ENCODE data around the gene UBE2E2. TPM values are rescaled to one million over a fixed set of nuclear protein-coding genes. Genes with fewer than 3 reads are reported as not detected.

UBE2E2 gene
- total RNA-seq, 1 donor from 2014 or later: 85.2 TPM

DNA sequence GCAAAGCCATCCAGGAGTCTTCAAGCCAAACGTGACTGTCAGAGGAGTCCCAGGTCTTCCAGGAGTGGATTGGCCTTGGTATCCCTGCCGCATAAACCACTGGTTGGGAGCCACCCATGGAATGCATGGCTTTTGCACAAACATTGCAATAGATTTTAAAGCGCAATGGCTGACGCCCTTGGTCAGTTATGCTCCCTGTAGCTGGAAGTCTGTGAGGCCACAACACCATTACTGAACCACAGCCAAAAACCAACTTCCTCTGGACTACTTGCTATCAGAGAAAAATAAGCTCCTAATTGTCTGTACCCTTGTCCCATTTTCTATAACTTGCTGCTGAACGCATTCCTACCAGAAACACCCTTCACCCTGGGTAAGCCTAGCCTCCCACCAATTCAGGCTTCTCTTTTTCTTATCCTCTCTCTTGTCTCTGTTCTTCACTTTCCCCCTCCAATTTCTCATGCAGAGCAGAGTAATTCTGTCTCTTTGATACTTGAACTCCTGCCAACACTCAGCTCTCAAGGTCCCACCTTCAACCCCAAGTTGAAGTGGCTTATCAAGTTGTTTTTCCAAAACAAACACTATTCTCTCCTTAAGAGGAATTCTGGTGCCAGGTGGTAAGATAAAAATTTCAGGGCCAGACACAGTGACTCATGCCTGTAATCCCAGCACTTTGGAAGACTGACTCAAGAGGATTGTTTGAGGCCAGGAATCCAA lies 426.2 kb downstream of the UBE2E2 start:
- DNase-seq (ENCODE audit: low spot score): no peak
- TF ChIP-seq CTCF (IDR thresholded peaks at IDR 0.05): no peak
- H3K36me3 Mint-ChIP-seq (ENCODE audit: low read depth): no peaks in the 10 kb centered on the region
- no peak overlapping the region for H3K4me3 Mint-ChIP-seq (ENCODE audit: unreplicated experiment)
- no peak overlapping the region for H3K27ac Mint-ChIP-seq (ENCODE audit: unreplicated experiment)
- H3K27me3 Mint-ChIP-seq (ENCODE audit: low read depth): no peaks in the 10 kb centered on the region
- peaks cover 23% of the 10 kb centered on the region for H3K4me1 Mint-ChIP-seq (ENCODE audit: low read depth)
- no peaks in the 10 kb centered on the region for H3K9me3 Mint-ChIP-seq (ENCODE audit: low read depth)

DNA sequence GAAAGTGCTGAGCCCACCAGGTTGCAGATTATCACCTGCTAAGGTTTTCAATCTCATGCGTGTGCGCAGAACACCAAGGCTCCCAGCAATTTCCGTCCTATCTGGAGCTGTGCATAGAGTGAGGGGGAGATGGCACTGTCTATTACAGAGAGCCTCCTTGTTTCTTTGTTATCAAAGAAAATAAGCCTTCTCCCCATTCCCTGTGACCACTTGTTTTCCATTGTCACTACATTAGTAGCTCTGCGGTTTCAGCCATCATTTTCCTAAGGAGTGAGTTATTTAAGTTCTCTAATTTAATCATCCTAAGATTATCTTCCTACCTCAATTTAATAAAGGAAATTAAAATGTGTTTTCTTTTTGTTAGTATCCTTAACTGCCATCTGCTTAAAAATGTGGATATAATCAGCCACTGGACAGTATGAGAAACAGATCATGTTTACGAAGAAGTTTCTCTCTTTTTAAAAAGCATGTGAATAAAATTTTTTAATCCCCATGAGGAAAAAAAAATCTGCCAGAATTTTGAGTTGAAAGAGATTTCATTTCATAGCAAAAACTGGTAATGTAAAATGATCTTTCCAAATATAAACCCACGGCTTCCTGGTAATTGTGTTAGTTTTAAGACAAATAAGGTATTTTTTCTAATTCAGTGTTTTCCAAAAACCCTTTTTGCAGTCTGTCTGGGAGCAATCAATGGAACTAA lies 430.3 kb downstream of the UBE2E2 start:
- Mint-ChIP-seq H3K36me3 (ENCODE audit: low read depth) (peaks cover 4% of the 10 kb centered on the region), H3K4me1 (ENCODE audit: low read depth) (peaks cover 23% of the 10 kb centered on the region), H3K27ac (ENCODE audit: unreplicated experiment) (no peak overlapping the region), H3K9me3 (ENCODE audit: low read depth) (peaks cover 11% of the 10 kb centered on the region), H3K27me3 (ENCODE audit: low read depth) (no peaks in the 10 kb centered on the region), H3K4me3 (ENCODE audit: unreplicated experiment) (no peak overlapping the region)
- TF ChIP-seq CTCF (IDR thresholded peaks at IDR 0.05): no peak
- no peak for DNase-seq (ENCODE audit: low spot score)

DNA sequence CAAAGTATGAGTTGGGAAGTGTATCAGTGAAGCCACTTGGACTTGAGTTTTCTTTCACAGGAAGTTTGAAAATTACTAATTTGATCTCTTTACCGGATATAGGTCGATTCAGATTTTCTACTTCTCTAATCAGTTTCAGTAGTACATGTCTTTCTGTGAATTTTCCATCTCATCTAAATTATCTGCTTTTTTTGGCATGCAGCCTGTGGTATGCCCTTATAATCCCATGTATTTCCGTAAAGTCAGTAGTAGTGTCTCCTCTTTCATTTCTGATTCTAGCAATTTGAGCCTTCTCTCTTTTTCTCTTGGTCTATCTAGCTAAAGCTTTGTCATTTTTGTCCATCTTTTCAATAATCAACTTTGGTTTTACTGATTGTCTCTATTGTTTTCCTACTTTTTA lies 434.2 kb downstream of the UBE2E2 start:
- Mint-ChIP-seq H3K27me3 (ENCODE audit: low read depth) (no peaks in the 10 kb centered on the region), H3K4me1 (ENCODE audit: low read depth) (peaks cover 19% of the 10 kb centered on the region), H3K36me3 (ENCODE audit: low read depth) (peaks cover 4% of the 10 kb centered on the region), H3K27ac (ENCODE audit: unreplicated experiment) (no peak overlapping the region), H3K4me3 (ENCODE audit: unreplicated experiment) (no peak overlapping the region), H3K9me3 (ENCODE audit: low read depth) (peaks cover 11% of the 10 kb centered on the region)
- no peak for TF ChIP-seq CTCF (IDR thresholded peaks at IDR 0.05)
- no peak for DNase-seq (ENCODE audit: low spot score)

DNA sequence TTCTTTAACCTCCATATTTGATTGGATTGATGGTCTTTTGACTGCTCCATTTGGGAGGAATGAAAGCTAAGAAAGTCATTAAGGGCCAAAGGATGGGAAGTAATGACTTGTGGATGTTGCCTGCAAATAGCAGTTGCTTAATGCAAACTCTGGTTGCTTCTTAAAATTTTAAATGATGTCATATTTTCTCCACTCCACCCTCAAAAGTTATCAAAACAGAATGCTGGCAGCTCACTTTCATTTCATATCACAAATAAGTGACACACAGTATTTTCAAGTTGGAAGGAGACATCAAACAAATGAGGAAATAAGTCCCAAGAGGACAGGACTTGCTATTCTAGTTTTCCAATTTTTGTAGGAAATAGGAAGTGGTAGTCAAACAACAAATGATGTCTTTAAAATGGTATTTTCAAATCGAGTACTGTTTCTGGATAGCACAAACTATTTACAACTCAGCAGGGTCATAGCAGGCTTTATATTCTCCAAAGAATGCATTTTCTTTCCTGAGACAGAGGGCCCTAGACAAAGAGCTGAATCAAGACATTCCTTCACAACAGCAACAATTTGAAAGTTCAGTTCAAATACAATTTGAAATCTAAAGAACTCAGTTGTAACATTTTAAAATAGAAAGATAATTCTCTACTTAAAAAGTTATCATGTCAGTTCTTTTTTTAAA lies 437.5 kb downstream of the UBE2E2 start:
- Mint-ChIP-seq H3K9me3 (ENCODE audit: low read depth) (peaks cover 13% of the 10 kb centered on the region), H3K4me3 (ENCODE audit: unreplicated experiment) (no peak overlapping the region), H3K27me3 (ENCODE audit: low read depth) (no peaks in the 10 kb centered on the region), H3K36me3 (ENCODE audit: low read depth) (peaks cover 4% of the 10 kb centered on the region), H3K4me1 (ENCODE audit: low read depth) (peaks cover 8% of the 10 kb centered on the region), H3K27ac (ENCODE audit: unreplicated experiment) (peak overlapping the region; percentile 12)
- TF ChIP-seq CTCF (IDR thresholded peaks at IDR 0.05): no peak
- DNase-seq (ENCODE audit: low spot score): no peak

Measured in chondrocyte (in vitro differentiated cells).